ENCODE results near the gene KIAA0513.

DNA sequence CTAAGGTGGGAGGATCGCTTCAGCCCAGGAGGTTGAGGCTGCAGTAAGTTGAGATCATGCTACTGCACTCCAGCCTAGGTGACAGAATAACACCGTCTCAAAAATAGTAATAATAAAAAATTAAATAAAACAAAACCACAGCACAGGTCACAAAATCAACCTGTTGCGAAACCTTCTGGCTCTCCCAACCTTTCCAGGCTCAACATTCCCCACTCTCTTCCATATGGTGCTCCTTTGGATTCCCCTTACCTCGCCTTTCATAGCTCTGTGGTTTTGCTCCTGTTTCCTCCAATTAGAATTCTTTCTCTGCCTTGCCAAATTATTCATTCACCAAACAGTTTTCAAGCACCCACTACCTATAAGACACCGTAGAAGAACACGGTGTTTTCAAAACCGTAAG lies 21.0 kb upstream of the KIAA0513 start:
- TF ChIP-seq POLR2AphosphoS5 (IDR thresholded peaks at IDR 0.05; ENCODE audit: low read depth, low read length) = no peak
- no peak for TF ChIP-seq TAF1 (IDR thresholded peaks at IDR 0.05; ENCODE audit: borderline replicate concordance, insufficient read depth, low read length)
